Fibroblast of the conjunctiva (primary cell): Measurements from ENCODE around the gene CDH23.

Source experiments
- DNase-seq: peaks from one replicate; pipeline ENCODE4 v3.0.0-alpha.2; 2010; ENCODE audit warnings: low read depth

The CDH23 gene

GRCh38 chr10:71818674-71819260 lies 422.0 kb downstream of the CDH23 start:
- DNase-seq = no peak

DNA sequence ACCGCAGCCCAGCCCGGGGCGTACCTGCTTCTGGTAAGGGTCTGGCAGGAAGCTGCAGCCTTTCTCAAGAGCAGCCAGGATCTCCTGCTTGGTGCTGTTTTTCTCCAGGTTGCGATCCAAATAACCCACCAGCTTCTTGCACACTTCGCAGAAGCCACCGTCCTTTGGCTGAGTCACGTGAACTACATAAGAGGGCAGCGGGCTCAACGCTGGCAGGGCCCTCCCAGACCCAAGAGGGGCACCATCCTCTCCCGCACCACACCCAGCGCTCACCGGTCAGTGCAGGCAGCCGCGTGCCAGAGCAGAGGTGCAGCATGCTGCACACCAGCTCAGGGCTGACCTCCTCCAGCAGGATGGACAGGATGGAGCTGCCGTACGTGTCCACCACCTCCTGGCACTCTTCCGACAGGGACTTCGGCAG lies 422.7 kb downstream of the CDH23 start:
- no peak for DNase-seq

DNA sequence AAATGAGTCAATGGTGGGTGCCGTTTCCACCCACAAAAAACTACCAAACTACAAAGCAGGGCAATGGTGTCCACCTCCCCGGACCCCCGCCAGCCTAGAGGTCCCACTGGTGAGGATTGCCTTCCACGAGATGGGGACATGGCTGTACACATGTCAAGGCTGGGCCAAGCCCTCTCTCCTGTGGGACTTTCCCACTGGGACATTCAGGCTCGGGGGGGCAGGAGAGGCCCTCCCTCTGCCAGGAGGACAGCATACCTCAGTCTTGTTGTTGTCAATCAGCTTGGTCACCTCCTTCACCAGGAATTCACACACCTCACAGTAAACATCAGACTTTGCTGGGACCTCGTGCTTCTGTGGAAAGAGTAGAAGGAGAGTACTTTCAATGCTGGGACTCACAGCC lies 423.3 kb downstream of the CDH23 start:
- DNase-seq = no peak

- no peak for DNase-seq
Measured at GRCh38 chr10:71820966-71821365, 424.2 kb downstream of the CDH23 start.

DNA sequence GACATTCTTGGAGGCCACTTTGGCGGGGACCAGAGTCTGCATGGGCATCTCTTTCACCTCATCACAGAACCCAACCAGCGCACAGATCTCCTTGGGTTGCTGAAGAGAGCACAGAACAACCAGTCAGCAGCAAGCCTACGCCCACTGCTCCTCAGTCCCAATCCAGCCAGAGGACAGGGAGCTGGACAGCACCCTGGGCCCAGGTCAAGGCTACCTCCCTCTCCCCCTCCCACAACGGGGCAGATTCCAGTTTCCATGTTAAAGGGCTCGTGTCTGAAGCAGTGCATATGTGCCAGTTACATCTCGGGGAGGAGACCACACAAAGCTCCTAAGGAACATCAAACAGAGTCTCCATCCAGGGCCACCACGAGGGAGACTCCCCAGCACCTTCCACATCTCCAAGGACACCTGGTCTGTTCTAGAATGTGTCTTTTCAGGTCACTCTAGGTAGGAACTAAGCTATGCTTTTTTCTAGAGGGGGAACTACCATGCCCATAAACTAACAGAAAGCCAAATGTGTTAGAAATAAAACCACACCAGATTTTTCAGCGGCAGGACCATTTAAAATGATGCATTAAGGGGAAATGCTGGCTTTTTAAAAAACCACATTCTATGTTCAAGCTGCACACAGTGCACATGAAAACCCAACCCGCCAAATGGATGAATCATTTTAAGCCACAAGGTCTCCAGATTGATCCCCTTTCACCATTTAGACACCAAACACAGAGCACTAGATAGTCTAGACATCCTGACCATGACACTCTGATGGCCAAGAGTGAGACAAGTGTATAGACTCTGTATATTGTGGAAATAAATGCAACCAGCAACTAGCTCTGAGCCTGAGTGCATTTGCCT lies 425.4 kb downstream of the CDH23 start:
- DNase-seq = no peak

DNA sequence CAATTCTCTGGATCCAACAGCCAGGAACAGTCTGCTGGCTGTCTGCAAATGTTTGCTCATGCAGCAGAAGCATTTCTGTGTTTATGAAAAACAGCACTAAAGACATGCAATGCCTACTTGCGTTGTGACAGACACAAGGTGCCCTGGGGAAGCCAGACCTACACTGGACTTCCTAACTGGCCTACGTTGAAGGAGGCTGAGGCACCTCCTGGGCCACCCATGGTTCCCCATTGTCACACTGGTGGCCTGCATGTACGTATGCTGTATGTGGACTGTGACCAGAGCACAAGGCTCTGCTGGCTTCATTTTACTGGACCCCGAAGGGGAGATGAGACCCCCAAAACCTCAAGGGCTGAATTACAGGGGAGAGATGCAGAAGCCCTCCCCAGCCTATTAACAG lies 426.6 kb downstream of the CDH23 start:
- no peak for DNase-seq

DNA sequence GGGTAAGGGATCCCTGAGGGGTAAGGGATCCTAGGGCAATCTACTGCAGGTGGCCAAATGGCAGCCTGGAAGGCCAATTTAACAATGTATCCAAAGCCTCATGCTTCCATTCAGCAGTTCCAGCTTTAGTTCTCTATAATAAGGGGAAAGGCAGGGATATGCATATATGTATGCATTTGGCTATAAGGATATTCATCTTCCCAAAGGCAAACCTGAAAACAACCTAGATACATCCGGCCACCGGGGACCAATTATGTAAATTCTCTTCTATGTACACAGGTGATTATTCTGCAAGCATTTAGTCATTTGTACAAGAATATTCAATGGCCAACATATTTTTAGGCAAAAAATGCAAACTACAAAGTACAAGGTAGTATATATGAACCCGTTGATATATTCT lies 427.6 kb downstream of the CDH23 start:
- no peak for DNase-seq

DNA sequence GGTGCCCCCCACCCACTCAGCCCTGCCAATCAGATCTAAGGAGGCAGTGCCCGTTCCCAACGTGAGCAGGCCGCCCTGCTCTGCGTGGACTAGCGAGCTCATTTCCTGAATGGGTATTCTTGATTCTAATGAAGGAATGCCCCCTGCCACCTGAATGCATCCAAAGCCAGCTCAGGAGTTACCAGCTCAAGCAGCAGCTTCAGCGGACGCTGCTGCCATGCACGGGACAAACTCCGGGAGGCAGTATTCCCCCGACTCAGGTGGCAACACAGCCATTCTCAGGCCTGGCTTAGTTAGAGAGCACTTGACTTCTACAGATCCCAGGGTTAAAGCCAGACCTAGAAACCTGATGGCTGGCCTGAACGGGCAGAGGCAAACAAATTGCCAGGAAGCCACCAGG lies 428.5 kb downstream of the CDH23 start:
- no peak for DNase-seq

DNA sequence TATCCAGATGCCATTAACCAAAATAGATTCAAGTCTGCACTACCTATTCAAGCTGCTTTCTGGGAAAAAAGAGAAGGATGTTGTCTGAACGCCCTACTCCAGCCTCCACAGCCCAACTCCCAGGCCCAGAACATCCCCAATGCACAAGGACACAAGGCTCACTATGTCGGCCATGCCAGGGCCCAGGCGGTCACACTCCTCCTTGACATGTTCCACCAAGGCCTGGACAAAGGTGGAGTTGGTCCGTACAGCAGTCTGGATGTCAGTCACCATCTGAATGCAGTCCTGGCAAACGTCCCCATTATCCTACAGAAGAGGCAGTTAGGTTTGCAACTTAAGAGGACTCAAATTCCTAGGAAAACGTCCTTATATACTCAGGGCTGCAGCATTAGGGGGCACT lies 431.1 kb downstream of the CDH23 start:
- no peak for DNase-seq

DNA sequence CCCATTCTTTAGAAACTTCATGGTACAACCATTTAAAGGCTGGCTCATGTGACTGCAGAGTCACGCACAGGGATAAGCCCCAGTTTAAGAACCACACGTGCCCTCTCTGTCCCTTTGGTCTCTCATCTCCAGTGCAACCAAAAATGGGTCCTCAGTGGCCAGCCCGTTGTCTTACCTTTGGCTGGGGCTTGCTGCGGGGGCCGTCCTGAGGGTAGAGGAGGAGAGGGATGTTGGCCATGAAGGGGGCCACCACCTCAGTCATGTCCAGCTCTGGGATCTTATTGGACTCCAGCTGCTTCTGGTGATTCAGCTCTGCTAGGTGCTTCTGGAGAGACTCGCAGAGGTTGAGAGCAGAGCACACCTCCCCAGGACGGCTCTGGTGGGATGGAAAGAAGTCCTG lies 432.0 kb downstream of the CDH23 start:
- no peak for DNase-seq

DNA sequence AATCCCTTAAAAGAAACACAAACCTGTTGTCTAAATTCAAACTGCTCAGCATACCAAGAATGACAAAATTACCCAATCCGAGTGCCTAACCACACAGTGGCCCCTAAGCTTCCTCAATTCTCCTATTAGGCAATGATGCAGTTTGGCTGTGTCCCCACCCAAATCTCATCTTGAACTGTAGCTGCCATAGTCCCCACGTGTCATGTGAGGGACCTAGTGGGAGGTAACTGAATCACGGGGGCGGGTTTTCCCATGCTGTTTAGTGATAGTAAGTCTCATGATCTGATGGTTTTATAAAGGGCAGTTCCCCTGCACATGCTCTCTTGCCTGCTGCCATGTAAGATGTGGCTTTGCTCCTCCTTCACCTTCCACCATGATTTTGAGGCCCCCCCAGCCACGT lies 432.5 kb downstream of the CDH23 start:
- DNase-seq = no peak

DNA sequence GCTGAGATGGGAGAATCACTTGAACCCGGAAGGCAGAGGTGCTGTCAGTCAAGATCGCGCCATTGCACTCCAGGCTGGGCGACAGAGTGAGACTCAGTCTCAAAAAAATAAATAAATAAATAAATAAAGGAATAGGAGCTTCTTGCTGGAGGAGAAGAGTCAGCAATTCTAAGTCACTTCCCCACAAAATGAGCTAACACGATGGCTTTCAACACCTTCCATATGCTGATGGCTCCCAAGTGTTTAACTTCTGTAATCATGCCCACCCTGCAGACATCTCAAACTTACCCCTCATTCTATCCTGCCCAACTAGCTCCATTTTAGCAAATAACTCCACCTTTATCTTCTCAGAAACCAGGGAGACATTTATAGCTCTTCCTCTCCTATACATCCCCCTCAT lies 433.2 kb downstream of the CDH23 start:
- DNase-seq = no peak

- no peak for DNase-seq
Measured at GRCh38 chr10:71830726-71831125, 434.0 kb downstream of the CDH23 start.

DNA sequence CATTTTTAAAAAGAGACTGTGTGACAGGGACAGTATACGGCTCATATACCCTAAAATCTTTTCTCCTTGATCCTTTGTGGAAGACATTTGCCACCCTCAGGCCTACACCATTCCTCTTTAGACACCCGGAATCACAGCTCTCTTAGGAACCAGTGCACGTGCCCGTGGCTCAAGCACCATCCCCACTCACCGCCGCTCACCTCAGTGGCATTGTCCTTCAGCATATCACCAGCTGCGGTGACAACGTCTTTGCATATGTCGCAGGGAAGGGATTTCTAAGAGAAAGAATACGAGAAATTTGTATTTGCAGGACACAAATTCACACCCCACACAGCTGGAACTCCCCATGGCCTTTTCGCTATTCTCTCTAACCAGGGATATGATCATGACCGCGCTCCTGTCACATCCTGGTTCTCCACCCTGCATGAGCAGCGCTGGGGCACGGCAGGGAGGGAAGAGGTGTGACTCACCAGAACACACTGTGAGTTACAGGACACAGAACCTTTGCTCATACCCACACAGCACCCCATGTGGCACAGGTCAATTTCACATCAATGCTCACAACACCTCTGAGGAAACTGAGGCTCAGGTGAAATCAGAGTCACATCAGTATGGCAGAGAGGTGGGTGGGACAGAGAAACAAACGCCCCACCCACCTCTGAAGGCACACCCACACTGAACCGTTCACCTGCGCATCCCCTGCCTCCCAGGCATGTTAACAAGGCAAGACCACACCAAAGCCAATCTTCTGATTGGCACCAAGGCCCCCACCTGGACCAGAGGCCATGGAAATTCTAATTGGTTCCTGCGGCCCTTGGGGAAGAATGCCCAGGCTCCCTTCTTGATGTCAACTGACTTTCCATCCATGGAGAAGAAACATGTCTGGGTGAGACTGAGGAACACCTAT lies 435.2 kb downstream of the CDH23 start:
- no peak for DNase-seq

GRCh38 chr10:71832967-71833366 lies 436.2 kb downstream of the CDH23 start:
- no peak for DNase-seq

GRCh38 chr10:71833451-71834342 lies 437.0 kb downstream of the CDH23 start:
- no peak for DNase-seq

DNA sequence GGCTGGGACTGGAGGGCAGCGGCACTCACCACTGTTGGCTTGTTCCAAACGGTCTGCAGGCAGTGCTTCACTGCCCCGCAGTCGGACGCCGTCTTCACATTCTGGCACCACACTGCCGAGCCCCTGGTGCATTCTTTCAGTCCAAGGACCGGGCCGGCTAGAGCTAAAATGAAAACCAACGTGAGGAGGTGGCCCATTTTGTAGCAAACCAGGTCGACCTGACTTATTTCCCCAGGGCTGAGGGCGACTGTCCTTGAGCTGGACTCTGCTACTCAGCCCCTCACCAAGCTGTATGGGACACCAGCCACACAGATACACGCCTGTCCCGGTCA lies 437.6 kb downstream of the CDH23 start:
- no peak for DNase-seq

DNA sequence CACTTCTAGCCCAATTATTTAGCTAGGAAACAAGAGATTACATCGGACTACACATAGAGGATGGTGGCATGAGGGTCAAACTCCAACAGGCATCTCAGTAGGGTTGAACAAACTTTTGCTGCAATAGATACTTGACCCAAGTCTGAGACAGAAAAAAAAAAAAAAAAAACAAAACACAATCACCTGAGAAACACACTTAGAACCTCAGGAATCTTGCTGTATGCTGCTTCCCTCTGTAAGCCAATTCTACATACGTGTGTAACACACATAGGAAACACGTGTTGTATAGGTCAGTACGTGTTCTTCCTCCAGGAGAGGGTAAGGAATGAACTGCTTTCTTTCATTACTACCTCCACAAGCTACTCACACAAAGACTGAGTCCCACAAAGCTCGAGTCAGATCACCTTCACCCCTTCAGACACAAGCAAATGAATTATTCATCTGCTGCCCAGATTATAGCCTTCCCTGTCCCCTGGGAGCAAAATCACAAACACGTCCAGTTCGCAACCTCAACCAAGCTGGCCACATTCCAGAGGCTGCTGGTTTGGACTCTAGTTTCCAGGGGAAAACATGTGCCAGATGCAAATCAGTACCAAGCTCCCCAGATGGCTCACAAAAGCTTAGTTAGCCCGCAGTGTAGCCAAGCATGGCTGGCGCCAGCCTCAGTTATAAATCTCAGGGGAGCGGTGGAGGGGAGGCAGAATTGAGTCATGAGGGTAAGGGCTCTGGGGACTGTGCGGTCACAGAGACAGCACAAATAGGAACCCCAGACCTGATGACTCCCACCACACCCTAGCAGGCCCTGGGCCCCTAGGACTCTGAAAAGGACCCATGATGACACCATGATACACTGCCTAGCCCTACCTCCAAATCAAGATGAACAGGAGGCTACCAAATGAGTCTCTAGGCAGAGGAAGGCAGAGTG lies 439.2 kb downstream of the CDH23 start:
- DNase-seq = peak; percentile 94

- no peak for DNase-seq
Measured at GRCh38 chr10:71836596-71836974, 439.9 kb downstream of the CDH23 start.

GRCh38 chr10:71837098-71837827 lies 440.5 kb downstream of the CDH23 start:
- no peak for DNase-seq
